ENCODE data around the gene ANKRD29.
A peak's percentile ranks its signal among the peaks of the same experiment; 100 is the strongest.

The ANKRD29 gene

DNA sequence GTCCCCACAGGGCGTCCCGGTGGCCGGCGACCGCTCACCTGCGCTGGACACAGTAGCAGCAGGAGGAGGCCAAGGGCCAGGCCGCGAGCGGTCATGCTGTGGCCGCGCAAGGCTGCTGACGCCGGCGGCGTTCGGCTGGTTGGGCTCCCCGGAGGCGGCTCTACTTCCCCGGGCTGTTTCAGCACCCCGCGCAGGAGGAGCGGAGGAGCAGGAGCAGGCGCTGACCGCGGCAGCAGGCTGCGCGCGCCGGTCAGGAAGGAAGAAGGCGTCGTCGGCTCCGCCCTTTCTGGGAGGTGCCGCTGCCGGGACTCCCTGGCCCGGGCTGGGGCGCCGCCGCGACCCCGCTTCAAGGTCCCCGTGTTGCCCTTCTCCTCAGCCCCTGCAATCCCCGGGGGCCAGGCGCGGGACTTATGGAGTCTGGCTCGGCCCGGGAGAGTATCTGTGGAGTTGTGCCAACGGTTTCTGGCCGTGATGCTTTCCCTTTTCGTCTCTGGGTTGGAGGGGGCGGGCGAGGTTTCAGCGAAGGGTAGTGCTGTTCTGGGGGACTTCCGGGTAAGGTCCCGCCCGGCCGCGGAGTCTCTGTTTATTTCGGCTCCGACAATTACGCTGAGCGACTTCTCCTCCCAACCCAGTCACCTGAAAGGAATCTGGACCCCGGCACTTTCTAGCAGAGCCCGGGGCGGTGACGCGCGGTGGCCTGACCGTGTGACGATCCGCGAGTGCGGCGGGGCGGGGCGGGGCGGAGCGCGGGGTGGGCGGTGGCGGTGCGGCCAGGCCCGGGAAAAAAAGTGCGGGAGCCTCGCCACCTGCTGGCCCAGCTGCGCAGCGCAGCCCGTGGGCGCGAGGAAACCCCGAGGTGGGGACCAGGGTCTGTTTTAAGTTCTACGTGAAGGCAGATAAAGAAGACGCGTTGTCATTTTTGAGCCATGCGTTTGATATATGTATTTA lies 76.2 kb downstream of the ANKRD29 start, which contains the start of gene NPC1:
Gene NPC1, minus strand, starts transcription at position 258 of the 948 bp plus-strand sequence. Its CDS starts 163 bp downstream, at position 95.
- no peaks in the 10 kb centered on the region; the same call in 1 of the 2 replicates for H3K36me3 ChIP-seq (ENCODE audit: control insufficient read depth, insufficient read depth, low read length)
- TF ChIP-seq, protein P1, sequence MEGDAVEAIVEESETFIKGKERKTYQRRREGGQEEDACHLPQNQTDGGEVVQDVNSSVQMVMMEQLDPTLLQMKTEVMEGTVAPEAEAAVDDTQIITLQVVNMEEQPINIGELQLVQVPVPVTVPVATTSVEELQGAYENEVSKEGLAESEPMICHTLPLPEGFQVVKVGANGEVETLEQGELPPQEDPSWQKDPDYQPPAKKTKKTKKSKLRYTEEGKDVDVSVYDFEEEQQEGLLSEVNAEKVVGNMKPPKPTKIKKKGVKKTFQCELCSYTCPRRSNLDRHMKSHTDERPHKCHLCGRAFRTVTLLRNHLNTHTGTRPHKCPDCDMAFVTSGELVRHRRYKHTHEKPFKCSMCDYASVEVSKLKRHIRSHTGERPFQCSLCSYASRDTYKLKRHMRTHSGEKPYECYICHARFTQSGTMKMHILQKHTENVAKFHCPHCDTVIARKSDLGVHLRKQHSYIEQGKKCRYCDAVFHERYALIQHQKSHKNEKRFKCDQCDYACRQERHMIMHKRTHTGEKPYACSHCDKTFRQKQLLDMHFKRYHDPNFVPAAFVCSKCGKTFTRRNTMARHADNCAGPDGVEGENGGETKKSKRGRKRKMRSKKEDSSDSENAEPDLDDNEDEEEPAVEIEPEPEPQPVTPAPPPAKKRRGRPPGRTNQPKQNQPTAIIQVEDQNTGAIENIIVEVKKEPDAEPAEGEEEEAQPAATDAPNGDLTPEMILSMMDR (IDR thresholded peaks at IDR 0.05; ENCODE audit: insufficient read depth, low read length, poor library complexity, severe bottlenecking), result peak; percentile 83
- peak within 1 kb of the TSS; percentile 95 for H3K4me3 ChIP-seq (replicated peaks; ENCODE audit: low read depth, low read length)
- H3K27me3 ChIP-seq (replicated peaks; ENCODE audit: control insufficient read depth, insufficient read depth, low read length), result no peaks in the 10 kb centered on the region
- peak; percentile 93 for DNase-seq (ENCODE audit: extremely low read depth, insufficient read length)

DNA sequence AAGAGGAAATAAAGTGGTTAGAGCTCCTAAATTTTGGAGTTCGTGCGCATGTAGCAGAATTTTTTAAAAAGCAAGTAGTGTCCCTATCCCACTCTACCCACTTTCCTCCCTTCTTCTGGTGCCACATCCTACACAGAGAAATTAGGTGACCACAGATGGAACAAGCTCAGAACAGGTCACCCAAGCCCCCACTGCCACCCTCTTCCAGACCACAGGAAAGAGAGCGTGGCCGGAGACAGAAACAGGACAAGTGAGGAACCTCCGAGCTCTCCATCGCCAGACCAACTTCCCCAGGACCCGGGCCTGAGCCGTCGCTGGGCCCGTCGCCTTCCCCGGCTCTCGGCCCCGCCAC lies 76.8 kb downstream of the ANKRD29 start:
- Histone ChIP-seq H3K36me3 (ENCODE audit: control insufficient read depth, insufficient read depth, low read length) (no peaks in the 10 kb centered on the region; the same call in 1 of the 2 replicates), H3K4me3 (replicated peaks; ENCODE audit: low read depth, low read length) (peak overlapping the region; percentile 95), H3K27me3 (replicated peaks; ENCODE audit: control insufficient read depth, insufficient read depth, low read length) (no peaks in the 10 kb centered on the region)
- TF ChIP-seq, protein P1 (IDR thresholded peaks at IDR 0.05; ENCODE audit: insufficient read depth, low read length, poor library complexity, severe bottlenecking), result no peak
- DNase-seq (ENCODE audit: extremely low read depth, insufficient read length), result no peak

DNA sequence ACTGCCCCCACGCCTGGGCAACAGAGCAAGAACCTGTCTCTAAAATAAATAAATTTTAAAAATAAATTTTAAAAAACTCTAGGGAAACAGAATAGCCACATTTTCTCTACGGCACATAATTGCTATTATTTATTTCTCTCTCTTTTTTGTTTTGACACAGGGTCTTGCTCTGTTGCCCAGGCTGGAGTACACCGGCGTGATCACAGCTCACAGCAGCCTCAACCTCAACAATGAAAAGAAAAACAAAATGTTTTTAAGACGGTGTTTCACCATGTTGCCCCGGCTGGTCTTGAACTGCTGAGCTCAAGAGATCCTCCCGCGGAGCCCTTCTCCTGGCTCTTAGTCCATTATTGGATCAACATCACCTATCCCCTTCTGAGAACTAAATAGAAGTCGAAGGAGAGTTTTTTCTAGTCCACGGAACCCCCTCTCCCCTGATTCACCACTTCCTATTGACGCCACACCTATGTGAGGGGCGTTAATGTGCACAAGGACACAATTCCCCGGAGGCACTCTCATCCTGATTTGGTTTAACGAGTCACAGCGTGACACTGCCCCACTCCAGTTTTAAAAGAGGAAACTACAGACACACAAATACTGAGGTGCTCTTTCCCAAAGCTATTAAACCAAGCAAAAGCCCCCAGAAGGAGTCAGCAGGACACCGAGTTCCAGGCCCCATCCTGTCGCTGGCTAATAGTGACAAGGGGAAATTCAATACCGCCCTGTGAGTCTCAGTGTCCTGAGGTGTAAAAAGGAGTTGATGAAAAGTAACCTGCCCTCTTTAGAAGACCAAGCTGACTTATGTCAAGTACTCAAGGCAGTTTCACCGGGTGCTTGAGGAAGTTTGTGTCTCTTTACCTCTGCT lies 77.5 kb downstream of the ANKRD29 start:
- Histone ChIP-seq H3K36me3 (ENCODE audit: control insufficient read depth, insufficient read depth, low read length) (peaks cover 2% of the 10 kb centered on the region), H3K4me3 (replicated peaks; ENCODE audit: low read depth, low read length) (peak overlapping the region; percentile 95), H3K27me3 (replicated peaks; ENCODE audit: control insufficient read depth, insufficient read depth, low read length) (no peaks in the 10 kb centered on the region)
- peak; percentile 11 for DNase-seq (ENCODE audit: extremely low read depth, insufficient read length)
- TF ChIP-seq, protein P1 (IDR thresholded peaks at IDR 0.05; ENCODE audit: insufficient read depth, low read length, poor library complexity, severe bottlenecking), result no peak

DNA sequence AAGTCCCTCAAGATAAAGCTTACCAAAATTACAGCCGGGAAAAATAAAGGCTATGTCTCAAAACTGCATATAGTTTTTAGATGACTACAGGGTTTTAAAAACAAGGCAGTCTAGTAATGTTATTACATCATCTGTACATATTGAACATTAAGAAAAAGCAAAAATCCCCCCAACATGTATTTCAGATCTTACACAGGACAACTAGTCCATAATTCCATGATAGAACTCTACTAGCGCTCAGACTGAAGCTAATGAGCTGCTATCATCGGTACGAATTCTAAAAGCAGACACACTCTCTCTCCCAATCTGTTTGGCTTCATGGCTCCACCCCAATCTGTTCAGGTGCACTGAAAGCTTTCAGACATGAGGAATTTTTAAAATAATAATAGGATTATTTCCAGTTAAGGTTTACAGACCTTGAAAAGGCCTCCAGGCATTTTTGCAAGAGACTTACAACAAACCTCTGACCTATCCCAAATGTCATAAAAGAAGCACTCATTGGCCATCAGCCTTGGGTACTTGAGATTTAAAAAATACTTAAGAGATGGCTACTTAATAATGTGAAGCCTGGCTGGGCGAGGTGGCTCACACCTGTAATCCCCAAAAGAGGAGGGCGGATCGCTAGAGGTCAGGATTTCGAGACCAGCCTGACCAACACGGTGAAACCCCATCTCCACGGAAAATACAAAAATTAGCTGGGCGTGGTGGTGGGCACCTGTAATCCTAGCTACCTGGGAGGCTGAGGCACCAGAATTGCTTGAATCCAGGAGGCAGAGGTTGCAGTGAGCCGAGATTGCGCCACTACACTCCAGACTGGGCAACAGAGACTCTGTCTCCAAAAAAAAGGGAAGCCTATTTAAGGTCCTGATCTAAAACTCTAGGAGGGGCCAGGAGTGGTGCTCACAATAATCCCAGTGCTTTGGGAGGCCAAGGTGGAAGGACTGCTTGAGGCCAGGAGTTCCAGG lies 78.4 kb downstream of the ANKRD29 start:
- no peak for DNase-seq (ENCODE audit: extremely low read depth, insufficient read length)
- H3K4me3 ChIP-seq (replicated peaks; ENCODE audit: low read depth, low read length), result no peak overlapping the region
- H3K36me3 ChIP-seq (ENCODE audit: control insufficient read depth, insufficient read depth, low read length), result peaks cover 2% of the 10 kb centered on the region
- H3K27me3 ChIP-seq (replicated peaks; ENCODE audit: control insufficient read depth, insufficient read depth, low read length), result no peaks in the 10 kb centered on the region
- TF ChIP-seq, protein P1 (IDR thresholded peaks at IDR 0.05; ENCODE audit: insufficient read depth, low read length, poor library complexity, severe bottlenecking), result no peak
